Stimulated activated CD4-positive, alpha-beta T cell treated with anti-CD3 and anti-CD28 coated beads, Interleukin-1b, Interleukin-23, amount 100 ng/mL, for 48 hours (primary cell): ENCODE data around the gene APOL1.
"Not testable (repeated sequence)": the region's sequence is repeated elsewhere in the genome, so short reads cannot be mapped to it uniquely, and the experiment has no call there.

Experiments
- DNase-seq: peaks from one replicate; pipeline ENCODE4 v3.0.0-alpha.2; 2020

The APOL1 gene

DNA sequence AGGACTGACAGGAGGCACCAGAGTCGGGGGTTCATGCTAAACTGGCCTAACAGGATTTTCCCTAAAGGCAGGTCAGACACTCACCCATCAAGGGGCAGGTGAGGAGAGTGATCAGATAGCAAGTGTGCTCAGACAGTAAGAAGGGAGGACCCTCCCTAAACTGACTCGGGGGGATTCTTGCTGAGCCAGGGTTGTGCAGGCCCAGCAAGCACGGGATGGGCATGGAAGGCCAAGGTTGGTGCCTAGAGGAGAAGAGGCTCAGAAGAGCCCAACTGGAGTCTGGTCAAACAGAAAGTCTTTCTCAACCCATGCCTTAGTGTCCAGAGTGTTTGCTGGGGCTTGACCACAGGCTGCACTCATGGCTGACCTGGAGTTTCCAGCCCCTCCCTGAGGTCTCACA, 6.2 kb upstream of the APOL1 start:
- no peak for DNase-seq

DNA sequence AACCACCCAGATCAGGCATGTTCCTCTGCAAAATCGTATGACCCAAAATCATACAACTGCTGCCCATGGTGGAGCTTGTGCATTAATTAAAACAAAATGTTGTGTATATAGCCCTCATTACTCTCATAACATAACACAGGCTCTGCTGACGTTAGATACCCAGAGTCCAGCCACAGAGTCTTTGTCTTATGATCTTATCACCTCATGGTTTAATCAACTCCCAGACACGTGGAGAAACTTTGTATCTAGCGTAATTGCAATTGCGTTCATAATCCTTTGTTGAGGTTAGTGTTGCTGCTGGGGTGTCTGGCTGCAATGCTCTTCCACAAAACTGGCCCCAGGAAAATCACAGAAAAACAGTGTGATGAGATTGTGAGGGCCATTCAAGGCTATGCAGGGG, 5.0 kb upstream of the APOL1 start:
- DNase-seq, result no peak

DNA sequence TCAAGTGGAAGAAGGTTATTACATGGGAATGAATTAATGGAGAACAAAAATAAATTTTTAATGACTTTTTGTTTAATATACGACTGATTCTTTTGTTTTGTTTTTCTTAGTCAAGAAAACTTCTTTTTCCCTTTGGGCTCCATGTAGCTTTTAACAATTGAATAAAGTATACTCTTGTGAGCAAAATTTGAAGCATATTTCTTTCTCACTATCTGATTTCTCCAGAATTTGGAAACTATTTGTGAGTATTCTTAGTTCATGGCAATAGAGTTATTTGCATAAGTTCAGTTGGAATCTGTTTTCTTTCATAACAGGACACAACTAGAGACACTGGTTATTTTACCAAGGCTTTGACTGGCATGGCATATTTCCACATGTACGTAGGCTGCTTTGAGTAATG, 3.8 kb upstream of the APOL1 start:
- DNase-seq, result no peak

DNA sequence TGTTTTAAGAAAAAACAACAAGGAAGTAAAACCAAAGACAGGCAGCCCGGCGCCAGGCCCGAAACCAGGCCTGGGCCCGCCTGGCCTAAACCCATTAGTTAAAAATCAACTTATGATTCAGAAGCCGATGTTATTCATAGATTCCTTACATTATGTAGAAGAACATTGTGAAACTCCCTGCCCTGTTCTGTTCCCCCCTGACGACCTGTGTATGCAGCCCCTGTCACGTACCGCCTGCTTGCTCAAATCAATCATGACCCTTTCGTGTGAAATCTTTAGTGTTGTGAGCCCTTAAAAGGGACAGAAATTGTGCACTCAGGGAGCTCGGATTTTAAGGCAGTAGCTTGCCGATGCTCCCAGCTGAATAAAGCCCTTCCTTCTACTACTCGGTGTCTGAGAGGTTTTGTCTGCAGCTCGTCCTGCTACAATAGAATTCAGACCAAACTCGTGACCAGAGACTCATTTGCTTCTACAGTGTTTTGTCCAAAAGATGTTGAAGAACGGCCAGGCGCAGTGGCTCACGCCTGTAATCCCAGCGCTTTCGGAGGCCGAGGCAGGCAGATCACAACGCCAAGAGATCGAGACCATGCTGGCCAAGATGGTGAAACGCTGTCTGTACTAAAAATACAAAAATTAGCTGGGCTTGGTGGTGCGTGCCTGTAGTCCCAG, 2.5 kb upstream of the APOL1 start:
- DNase-seq, result not testable (repeated sequence)

DNA sequence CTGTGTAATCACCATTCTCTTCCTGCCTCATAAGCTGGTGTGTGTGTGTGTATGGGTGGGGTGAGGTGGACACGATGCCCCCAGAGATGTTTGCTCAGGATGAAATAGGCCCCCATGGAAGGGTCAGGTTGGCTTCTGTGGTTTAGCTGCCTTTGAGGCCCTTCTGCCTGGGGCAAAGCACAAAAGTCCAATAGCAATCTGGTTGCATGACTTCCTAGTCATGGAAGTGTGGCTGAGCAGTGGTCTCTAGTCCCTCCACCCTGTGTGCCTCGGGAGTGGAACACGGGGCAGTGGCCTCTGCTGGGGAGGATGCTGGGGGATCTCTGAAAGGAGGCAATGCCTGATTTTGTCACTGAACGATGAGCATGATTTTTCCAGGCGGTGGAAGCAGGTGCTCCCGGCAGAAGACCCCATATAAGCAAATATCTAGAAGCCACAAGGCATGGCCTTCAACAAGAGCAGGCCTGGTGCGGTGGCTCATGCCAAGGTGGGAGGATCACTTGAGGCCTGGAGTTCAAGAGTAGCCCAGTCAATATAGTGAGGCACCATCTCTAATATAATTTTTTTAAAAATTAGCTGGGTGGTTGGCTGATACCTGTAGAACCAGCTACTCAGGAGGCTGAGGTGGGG, 839 bp upstream of the APOL1 start:
- not testable (repeated sequence) for DNase-seq

DNA sequence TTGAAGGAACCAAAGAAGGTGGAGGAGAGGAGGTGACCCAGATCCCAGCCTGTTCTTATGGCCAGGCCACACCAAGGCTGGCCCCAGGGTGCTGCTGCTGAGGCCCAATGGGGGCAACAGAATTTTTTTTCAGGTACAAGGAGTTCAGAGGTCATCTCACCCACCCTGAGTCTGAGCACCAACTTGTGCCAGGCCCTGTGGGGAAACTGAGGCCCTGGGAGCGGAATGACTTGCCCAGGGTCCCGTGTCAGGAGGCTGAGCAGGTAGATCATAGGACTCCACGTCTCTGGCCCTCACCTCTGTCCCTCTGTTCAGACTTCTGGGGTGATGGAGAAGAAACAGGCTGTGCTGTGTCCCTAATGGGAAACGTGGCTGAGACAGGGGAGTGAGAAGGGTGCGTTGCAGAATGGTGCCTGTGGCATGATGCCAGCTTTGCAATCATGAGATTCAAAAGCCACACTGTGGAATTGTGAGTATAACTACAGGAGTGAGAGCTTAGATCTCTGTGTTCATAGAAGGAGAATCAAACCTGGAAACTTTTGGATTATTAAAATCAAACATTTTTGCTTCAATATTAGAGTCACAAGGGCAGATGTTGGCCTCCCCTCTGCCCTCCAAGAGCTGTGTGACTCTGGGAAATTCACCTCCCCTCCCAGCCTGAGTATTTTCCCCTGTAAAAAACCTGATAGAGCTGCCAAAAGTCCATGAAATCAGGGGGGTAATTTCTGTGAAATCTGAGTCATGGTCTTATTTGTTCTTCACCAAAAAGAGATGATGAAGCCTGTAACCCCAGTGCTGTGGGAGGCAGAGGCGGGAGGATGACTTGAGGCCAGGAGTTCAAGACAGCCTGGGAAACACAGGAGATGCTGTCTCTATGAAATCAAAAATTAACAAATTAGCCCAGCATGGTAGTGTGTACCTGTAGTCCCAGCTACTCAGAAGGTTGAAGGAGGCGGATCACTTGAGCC, 874 bp downstream of the APOL1 start:
- peak; percentile 46 for DNase-seq

DNA sequence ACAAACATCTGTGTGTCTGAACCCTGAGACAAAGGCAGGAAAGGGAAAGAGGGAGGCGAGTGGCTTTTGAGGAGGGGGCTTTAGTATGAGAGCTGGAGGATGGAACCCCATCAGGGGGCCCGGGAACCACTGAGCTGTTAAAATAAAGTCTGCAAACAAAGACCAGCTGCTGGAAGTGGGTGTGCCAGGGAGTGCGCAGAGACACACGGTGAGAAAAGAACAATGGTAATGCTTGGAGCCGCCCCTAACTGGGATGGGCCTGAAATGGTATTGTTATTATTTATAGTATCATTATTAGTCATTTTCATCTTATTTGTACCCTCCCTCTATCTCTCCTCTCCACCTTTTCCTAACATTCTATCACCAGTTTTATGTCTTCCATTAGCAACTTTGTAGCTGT, 2.6 kb downstream of the APOL1 start:
- DNase-seq, result not testable (repeated sequence)

DNA sequence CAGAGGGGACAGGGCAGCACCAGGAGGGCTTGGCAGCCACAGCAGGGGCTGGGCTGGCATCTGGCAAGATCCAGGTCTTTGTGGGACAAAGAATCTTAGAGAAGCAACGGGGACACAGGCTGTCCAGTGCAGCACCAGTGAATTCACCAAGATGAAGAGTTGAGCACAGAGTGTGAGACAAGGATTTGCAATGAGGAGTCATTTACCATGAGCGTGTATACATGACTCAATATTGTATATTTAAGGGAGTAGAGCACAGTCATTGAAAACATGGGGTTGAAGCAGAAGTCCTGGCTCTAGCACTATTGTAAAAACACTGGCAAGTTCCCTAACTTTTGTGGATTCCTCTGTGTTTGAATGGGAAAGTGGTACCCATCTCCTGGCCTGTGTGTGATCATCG, 3.5 kb downstream of the APOL1 start:
- DNase-seq, result no peak

DNA sequence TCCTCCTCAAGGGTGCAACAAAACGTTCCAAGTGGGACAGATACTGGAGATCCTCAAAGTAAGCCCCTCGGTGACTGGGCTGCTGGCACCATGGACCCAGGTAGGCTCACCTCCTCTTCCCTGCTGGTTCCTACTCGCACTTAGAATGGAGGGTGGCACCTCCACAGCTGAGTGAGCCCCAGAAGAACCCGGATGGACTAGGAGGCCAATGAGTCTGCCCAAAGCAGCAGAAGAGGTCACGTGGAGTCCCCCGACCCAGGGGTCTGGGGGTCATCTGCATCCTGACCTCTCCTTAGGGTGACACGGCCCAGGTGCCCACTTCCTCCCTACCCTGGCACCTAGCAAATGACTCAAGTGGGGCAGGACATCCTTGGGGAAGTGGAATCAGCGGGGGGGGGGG, 4.4 kb downstream of the APOL1 start:
- no peak for DNase-seq

DNA sequence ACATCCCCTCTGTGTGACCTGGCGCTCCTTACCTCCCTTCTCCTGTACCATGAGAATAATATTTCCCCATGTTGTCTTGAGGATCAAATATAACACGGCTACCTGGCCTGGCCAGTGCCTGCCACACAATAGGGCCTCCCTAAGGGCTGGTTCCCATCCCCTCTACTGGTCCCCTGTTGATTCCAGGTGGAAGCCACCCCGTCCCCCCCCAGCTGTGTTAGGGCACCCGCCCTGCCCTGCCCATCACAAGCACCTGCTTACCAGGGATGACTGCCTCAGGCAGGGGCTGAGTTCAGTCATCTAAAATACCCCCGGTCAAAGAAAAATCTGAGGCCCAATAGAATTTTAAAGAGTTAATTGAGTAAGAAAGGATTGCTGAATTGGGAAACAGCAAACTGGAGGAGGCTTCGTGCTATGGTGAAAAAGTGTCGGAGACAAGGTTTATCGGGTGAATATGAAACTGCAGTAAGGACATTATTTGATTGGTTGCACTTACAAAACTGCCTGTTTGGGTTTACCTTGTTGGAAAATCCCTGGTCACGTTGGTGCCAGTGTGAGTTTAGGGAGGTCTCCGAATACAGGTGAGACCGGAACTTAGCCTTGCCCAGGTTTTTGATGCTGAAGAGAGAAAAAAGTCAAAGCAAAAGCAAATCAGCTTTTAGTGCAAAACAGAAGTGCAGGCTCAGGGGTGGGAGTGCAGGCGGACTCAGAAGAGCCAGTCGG, 5.2 kb downstream of the APOL1 start:
- no peak for DNase-seq

DNA sequence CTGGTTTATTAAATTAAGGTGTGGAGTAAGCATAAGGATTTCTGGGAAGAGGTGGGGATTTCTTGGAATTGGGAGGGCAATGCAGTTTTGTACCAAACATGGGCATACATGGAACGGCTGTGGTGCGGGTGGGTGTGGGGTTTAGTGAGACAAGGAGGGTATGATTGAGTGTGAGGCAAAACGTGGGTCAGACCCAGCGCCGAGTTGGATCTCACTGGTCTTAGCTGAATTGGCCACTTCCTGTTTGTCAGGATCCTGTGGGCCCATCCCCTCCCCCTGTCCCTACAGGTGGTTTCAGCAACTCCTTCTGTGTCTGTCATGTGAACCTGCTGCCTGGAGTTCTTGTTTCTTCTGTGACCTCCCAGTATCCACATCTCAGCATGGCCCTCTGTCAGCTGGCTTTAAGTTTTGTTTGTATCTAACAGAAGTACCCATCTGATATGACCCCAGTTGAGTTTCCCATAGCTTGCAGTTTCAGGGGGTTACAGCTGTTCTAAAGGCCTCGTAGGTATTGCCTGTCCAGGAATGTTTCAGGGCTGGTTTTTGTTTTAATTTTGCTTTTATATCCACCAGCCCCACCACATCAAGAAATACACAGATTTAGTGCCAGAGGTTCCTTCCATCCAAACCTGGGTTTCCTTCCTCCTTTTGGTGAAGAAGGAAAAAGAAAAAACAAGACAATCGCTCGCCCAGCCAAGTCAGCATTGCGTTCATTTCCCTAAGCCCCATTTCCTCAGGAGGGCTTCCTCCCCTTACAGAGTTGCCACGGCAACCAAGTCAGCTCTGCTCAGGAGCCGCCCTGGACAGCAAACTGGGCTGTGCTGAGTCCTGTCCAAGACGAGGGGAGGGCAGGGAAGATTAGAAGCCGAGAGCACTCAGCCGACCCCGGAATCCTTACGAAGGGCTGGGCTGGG, 6.0 kb downstream of the APOL1 start:
- peak; percentile 35 for DNase-seq

DNA sequence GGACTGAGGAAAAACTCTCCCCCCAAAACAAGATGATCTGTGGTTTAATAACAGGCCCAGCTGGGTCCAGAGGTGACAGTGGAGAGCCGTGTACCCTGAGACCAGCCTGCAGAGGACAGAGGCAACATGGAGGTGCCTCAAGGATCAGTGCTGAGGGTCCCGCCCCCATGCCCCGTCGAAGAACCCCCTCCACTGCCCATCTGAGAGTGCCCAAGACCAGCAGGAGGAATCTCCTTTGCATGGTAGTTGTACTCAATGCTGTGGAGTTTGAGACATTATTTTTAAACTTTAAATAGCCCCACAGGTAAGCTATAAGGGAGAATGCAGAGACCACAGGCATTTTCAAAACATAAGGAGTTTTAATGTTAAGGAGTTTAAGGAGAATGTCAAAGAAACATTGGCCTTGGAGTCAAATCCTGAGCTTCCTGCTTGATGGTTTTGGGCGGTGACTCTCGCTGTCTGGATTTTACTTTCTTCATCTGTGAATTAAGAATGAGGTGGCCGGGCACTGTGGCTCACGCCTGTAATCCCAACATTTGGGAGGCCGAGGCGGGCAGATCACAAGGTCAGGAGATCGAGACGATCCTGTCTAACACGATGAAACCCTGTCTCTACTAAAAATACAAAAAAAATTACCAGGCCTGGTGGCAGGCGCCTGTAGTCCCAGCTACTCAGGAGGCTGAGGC, 6.8 kb downstream of the APOL1 start:
- no peak for DNase-seq

DNA sequence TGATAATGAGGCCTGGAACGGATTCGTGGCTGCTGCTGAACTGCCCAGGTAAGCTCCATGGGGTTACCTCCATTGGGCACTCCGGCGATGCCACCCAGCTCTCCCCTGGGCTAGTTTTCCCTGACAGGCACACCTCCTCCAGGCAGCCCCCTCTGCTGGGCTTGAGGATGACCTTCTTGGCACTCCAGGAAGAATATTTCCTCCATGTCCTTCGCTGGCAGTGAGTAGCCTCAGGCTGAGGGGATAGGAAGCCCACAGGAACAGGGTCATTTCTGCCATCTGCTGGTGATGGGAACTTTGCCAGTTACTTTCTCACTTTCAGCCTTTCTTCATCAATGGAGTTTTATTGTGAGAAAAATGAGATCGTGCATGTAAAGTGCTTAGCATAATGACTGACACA, 8.7 kb downstream of the APOL1 start:
- not testable (repeated sequence) for DNase-seq

DNA sequence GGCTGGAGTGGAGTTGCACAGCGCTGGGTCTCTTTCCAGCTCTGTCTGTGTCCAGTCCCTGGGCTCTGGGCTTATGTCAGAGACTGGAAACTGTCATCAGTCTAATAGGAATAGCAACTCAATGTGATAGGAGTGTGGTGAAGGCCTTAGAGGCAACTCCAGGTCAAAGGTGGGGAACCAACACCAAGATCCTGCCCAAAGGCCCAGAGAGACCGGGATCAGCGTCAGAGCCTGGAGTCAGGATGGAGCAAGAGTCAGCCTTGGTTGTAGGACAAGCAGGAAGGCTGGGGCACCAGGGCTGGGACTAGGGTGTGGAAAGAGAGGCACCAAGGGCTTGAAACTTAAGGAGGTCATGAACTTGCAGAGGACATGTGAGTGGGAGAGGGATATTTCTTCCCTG, 9.4 kb downstream of the APOL1 start:
- not testable (repeated sequence) for DNase-seq

DNA sequence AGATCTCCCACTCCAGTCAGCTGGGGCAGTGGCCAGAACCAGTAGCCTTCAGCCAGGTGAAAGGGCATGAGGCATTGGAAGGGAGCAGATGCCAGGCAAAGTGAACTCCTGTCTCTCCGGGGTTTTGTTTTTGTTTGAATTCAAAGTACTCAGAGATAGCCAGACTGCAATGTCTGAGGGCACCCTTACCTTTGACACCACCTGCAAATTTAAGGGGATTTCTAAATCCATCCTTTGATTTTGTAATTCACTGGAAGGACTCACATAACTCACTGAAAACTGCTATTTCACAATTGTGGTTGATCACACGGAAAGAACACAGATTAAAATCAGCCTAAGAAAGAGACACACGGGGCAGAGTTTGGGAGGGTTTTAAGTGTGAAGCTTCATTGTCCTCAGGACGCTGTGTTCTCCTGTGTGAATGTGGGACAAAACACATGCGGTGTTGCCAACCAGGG, 10.3 kb downstream of the APOL1 start:
- DNase-seq, result not testable (repeated sequence)

DNA sequence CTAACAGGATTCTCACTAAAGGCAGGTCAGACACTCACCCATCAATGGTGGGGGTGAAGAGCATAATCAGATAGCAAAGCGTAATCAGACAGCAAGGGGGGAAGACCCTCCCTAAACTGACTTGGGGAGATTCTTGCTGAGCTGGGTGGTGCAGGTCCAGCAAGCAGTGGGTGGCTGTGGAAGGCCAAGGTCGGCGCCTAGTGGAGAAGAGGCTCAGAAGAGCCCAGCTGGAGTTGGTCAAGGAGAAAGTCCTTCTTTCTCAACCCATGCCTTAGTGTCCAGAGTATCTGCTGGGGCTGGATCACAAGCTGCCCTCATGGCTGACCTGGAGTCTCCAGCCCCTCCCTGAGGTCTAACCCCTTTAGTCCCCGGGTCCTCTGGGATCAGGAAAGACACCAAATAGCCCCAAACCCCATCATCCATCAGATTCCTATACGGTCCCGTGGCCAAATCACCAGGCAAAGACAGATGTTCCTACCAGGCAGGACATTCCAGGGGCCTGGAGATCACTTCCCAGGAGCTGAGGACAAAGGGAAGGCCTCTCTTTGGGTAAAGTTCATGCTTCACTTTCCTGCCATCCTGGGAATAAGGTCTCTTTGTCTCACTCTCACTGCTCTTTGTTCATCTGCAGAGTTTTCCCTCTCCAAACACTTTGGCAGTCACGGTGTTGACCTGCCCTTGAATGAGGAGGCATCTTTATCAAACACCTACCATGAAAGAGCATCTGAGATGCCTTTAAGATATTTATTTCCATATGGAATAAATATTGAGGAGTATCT, 11.1 kb downstream of the APOL1 start:
- not testable (repeated sequence) for DNase-seq

DNA sequence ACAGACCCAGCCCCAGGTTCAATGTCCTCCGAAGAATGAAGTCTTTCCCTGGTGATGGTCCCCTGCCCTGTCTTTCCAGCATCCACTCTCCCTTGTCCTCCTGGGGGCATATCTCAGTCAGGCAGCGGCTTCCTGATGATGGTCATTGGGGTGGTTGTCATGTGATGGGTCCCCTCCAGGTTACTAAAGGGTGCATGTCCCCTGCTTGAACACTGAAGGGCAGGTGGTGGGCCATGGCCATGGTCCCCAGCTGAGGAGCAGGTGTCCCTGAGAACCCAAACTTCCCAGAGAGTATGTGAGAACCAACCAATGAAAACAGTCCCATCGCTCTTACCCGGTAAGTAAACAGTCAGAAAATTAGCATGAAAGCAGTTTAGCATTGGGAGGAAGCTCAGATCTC, 14.1 kb downstream of the APOL1 start:
- no peak for DNase-seq

DNA sequence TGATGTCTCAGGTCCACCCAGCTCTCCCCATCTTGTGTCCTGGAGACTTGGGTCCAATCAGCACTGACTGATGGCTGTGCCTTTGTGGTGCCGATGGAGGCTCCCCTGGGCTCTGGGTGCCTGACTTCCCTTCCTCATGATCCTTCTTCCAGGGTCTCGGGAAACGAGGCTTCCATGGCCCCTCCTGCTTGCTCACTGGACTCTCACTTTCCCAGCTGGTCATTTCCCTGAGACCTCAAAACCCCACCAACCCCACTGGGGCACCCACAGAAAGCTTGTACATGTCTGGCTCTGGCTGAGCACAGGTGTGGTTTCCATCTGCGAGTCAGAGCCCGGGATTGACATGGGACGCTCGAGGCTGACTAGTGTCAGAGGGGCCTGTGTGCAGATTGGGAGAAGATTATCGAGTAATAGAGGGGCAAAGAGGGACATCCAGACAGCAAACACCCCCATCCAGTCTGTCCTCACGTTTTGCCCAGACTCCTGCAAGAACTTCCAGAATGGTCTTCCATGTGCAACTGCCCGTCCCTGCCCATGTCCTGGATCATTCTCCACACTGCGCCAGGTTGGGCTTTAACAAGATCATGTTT, 15.1 kb downstream of the APOL1 start:
- no peak for DNase-seq

DNA sequence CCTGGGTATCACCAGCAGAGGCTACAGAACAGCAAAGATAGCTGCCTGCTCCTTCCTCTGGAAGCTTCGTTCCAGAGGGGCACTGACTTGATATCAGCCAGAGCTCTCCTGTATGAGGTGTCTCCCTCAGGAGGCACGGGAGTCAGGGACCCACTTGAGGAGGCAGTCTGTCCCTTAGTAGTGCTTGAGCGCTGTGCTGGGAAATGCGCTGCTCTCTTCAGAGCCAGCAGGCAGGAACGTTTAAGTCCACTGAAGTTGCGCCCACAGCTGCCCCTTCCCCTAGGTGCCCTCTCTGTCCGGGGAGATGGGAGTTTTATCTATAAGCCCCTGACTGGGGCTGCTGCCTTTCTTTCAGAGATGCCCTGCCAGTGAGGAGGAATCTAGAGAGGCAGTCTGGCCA, 18.3 kb downstream of the APOL1 start:
- not testable (repeated sequence) for DNase-seq

DNA sequence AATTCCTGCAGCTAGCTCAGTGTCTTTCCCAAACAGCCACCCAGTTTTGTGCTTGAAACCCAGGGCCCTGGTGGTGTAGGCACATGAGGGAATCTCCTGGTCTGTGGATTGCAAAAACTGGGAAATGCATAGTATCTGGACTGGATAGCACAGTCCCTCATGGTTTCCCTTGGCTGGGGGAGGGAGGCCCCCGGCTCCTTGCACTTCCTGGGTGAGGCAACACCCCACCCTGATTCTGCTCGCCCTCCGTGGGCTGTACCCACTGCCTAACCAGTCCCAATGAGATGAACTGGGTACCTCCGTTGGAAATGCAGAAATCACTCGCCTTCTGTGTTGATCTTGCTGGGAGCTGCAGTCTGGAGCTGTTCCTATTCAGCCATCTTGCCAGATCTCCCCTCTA, 19.0 kb downstream of the APOL1 start:
- not testable (repeated sequence) for DNase-seq
